ENCODE measurements around the gene PARP8.
"Not testable (repeated sequence)": the region's sequence is repeated elsewhere in the genome, so short reads cannot be mapped to it uniquely, and the experiment has no call there.

PARP8 gene, protein sequence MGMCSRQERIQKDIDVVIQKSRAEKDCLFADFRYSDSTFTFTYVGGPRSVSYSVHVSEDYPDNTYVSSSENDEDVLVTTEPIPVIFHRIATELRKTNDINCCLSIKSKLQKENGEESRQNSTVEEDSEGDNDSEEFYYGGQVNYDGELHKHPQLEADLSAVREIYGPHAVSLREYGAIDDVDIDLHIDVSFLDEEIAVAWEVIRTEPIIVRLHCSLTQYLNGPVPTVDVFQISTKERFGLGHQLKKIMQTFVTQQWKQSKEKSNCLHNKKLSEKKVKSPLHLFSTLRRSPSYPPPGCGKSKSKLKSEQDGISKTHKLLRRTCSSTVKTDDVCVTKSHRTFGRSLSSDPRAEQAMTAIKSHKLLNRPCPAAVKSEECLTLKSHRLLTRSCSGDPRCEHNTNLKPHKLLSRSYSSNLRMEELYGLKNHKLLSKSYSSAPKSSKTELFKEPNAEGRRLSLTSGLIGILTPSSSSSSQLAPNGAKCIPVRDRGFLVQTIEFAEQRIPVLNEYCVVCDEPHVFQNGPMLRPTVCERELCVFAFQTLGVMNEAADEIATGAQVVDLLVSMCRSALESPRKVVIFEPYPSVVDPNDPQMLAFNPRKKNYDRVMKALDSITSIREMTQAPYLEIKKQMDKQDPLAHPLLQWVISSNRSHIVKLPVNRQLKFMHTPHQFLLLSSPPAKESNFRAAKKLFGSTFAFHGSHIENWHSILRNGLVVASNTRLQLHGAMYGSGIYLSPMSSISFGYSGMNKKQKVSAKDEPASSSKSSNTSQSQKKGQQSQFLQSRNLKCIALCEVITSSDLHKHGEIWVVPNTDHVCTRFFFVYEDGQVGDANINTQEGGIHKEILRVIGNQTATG

DNA sequence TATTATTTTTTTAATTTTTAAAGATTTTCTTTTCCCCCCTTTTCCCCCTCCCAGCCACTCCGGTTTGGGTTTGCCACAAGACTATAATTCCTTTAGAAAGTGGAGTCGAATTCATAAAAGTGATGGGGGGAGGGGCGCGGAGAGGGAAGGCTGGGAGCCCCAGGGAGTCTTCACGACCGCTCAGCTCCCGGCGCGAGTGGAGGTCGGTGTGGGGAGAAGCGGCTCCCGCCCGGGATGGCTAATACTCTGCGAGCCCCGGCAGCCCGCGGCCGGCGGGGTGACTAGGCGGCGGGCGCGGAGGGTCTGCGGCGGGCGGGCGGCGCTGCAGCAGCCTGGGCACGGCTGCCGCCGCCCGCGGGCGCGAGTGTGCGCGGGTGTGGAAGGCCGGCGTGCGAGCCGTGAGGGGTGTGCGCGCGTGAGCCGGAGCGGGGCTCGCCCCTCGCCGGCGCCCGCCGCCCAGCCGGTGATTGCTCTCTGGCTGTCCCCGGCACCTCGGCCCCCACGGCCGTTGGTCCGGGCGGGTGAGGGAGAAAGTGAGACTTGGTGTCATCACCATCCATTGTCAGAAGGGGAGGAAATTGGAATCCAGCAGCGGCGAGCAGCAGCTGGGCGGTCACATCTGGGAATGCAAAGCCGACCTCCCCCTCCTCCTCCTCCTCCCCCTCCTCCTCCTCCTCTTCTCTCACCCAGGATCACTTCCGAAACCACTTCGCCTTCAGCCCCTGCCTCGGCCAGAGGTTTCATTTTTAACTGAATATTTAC lies at the start of gene PARP8:
Gene PARP8 (plus strand): TSS at position 377 of the 762 bp plus-strand sequence. CDS start 459 bp downstream, outside the sequence.
- peak; percentile 62 to 68 for DNase-seq

DNA sequence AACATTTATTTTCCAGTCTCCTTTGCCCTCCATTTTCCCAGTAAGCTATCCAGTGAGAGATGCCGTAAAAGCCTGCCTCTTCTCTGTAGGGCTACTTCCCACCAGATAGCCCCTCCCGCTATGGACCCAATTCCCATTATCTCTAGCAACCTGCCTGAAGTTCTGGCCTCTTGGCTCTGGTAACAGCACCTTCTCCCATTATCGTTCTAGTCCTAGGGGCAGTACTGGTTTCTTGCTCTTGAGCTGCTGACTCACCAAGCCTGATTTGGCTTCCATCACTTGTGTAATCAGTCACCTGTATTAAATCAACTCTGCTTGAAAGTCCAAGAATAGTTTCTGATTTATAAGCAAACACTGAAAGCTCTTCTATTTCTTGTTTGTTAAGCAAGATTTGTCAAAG lies 42.8 kb upstream of the PARP8 start:
- DNase-seq: no peak

DNA sequence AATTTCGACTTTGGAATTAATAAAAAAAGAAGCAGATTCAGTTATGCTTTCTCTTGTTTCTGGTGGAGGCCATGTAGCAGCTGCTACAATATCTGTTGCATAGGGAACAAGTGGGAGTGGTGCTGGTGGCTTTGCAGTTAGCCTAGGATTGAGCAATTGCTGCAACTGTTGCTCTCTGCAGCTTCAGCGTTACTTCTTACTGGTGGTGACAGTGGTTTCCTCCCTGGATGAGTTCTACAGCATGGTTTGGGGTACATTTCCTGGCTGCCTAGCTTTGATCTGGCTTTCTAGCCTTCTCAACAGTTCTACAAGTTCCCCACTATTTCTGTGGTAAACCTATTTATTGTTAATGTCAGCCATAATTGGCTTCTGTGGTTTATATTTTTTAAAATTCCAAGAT lies 31.6 kb upstream of the PARP8 start:
- peak; percentile 30 to 33 for DNase-seq

DNA sequence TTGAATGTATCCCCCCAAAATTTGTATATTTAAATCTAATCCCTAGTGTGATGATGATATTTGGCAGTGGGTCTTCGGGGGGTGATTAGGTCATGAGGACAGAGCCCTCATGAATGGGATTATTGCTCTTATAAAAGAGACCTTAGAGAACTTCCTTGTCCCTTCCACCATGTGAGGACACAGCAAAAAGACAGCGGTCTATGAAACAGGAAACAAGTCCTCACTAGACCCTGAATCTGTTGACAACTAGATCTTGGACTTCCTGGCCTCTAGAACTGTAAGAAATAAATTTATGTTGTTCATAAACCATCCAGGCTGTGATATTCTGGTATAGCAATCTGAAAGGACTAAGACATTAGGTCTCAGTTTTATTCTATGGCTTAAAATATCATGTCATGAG lies 28.9 kb upstream of the PARP8 start:
- DNase-seq: not testable (repeated sequence)

DNA sequence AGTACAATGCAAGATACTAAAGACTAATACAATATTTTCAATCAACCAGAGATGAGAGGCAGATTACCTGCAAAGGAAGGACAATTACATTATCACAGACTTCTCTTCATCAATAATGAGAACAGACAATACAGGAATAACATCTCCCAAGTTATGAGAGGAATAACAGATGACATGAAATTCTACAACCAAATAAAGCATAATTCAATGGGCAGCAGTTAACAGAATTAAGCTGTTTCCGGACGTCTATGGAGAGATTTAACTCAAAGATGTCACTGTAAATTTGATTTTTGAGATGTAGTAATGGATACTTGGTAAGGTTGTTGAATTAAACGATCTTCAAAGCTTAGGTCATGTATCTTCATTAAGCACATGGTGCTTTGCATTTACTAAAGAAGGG lies 19.8 kb upstream of the PARP8 start:
- no peak for DNase-seq

DNA sequence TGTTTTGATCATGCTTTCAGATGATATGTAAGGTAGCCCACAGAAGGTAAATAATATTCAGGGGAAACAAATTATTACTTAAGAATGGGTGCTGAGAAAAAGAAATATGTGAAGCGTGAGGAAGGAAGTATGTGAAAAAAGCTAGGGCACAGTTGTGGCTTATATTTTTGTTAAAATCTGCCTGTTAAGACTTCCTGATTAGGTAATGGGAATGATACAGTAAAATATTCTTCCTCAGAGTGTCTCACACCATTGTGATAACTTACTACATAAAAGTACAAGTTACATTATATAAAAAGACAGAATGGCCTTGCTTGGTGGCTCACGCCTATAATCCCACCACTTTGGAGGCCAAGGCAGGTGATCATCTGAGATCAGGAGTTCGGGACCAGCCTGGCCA lies 18.7 kb upstream of the PARP8 start:
- no peak for DNase-seq

DNA sequence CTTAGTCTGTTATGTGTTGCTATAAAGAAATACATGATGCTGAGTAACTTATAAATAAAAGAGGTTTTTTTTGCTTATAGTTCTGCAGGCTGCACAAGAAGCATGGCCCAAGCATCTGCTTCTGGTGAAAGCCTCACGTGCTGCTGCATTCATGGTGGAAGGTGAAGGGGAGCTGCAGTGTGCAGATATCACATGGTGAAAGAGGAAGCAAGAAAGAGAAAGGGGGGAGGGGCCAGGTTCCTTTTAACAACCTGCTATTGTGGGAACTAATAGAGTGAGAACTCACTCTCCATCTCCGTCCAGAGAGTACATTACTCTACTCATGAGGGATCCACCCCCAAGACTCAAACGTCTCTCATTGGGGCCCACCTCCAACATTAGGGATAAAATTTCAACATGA lies 12.5 kb upstream of the PARP8 start:
- no peak for DNase-seq

DNA sequence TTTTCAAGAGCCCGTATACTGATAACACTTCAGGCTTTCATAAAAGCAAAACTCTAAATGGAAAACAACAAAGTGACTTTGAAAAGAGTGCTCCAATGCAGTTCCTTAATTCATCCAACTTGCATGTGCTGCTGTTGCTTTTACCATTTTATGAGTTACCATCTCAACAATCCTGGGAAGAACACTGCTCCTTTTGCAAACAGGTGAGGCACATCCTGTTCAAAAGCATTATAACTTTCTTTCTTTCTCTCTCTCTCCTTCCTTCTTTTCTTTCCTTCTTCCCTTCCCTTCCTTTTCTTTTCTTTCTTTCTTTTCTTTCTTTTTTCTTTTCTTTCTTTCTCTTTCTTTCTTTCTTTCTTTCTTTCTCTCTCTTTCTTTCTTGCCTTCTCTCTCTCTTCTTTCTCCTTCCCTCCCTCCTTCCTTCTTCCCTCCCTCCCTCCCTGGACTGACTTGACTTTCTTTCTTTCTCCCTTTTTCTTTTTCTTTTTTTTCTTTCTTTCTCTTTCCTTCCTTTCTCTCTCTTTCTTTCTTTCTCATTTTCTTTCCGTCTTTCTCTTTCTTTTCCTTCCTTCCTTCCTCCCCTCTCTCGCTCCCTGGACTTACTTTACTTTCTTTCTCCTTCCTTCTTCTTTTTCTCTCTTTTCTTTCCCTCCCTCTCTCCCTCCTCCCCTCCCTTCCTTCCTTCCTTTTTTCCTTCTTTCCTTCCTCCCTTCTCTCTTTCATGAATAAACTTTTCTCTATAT lies 11.2 kb upstream of the PARP8 start:
- no peak for DNase-seq

DNA sequence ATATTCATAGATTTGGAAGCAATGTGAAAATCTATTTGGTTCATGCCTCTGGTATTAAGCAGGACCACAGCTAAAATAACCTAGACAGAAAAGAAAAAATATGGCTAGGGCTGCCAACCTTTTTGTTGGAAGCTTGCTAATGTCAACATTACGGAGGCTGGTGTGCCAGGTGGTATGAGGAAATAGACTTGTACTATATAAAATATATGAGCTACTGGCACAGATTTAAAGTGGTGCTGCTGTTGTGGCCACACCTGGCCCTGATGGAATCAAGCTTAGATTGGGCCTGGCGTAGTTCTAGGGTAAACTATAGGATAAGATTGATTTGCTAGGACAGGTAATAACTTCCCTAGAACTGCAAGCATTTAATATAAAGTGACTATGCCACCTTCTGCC lies 10.6 kb upstream of the PARP8 start:
- DNase-seq: no peak

DNA sequence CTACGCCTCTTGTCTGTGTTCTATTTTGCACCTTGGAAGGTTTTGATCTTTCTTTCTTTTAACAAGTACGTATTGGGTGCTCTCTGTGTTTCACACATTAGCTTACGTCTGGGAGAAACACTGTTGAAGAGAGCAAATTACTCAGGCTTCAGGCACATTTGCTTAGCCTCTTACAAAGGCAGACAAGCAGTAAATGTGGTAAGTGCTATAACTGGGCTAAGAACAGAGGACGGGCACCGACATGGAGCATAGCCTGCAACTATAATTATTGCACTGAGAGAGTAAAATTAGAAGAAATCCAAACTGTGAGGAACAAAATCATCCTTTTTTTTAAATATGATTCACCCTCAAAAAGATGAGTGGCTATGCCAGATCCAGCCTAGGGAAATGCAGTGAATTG lies 9.4 kb upstream of the PARP8 start:
- no peak for DNase-seq

DNA sequence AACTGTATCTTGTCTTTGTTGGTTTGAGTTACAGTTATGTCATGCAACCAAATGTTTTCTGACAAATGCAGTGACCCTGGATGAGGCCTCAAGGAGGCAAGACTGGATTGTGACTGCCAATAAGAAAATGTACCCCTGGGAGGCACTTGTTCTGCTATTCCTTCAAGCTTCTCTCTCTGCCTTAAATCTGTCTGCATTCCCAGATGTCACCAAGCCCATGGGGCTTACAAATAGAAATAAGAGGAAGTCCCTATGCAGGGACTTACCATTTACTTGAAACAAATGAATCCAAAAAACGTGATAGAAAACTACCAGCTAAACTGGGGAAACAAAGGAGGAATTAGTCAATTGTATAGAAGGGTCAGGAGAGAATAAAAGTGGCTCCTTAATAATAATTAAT lies 8.2 kb upstream of the PARP8 start:
- no peak for DNase-seq

DNA sequence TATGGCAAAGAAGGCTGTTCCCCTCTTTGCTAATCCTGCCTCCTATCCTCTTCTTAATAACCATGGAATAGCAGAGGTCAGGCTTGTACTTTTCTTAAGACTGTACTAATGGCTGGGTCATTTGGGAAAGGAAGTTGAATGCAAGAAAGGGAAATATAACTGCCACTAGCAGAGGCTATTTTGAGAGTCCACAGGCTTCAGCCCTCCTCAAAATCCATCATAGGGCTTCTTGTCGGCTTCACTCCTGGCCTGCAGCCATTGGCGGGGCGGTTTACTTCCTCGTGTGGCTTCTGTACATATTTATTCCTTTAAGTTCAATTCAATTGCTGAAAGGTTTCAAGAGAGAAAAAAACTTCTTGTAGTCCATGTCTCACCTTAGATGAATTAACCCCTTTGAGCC lies 2.8 kb upstream of the PARP8 start:
- no peak for DNase-seq

DNA sequence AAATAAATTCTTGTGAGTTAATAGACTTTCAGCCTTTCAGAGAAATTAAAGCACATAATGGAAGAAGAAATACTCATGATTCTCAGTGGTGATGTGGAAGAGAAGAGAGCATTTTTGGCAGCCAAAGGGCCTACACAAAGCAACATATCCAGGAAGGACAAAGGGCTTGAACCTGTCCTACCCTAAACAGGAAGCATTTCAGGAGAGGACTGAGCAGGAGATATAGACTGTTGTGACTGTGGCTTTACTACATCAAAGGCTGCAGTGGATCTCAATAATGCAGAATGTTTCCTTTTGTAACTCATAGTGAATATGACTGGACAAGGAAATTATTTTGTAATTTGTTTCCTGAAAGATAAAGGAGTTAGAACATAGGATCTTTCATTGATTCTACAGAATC lies 1.3 kb upstream of the PARP8 start:
- no peak for DNase-seq

DNA sequence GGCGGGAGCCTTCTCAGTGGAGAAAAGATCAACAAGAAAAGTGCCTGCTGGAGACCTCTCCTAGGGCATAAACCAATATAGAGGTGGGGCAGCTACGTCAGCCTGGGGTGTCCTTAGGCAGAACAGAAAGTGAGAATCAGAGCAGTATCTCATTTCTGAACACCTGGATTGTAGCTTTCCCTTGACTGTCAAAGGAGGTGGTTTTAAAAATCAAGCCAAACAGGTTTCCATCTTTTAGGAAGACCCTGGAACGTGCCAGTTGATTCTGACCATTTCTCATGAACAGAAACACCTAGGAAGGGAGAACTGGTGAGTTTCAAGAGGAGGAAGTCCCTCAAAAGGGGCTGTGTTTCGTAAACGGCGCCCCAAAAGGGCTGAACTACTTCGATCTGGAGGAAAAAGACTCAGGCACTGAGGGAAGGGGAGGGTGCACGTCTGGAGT lies 655 bp upstream of the PARP8 start:
- DNase-seq: peak; percentile 44 to 47

DNA sequence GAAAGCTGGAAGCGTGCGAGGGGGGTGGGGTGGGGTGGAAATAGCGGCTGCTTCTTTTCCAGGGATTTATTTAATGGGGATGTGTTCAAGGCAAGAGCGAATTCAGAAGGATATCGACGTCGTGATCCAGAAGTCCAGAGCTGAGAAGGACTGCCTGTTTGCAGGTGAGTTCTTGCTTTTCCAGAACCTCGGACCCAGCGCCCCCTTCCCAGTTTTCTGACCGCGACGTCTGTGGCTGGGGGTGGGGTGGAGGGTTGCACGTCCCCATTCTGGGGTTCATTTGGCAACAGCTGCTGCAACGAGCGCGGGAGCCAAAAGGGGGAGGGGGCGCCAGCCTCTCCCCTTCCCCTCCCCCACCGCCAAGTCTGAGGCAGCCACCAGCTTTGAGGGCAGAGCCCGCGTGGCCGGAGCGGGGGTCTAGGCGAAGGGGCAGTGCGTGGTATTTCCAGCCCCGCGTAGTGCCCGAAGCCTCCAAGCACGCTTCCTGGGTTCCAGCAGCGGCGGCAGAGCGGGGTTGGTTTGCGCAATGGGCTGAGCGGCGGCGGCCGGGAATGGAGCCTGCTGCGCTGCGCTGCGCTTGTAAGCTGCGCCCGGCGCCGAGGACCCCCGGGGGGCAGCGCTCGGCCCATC lies 701 bp downstream of the PARP8 start:
- no peak for DNase-seq

DNA sequence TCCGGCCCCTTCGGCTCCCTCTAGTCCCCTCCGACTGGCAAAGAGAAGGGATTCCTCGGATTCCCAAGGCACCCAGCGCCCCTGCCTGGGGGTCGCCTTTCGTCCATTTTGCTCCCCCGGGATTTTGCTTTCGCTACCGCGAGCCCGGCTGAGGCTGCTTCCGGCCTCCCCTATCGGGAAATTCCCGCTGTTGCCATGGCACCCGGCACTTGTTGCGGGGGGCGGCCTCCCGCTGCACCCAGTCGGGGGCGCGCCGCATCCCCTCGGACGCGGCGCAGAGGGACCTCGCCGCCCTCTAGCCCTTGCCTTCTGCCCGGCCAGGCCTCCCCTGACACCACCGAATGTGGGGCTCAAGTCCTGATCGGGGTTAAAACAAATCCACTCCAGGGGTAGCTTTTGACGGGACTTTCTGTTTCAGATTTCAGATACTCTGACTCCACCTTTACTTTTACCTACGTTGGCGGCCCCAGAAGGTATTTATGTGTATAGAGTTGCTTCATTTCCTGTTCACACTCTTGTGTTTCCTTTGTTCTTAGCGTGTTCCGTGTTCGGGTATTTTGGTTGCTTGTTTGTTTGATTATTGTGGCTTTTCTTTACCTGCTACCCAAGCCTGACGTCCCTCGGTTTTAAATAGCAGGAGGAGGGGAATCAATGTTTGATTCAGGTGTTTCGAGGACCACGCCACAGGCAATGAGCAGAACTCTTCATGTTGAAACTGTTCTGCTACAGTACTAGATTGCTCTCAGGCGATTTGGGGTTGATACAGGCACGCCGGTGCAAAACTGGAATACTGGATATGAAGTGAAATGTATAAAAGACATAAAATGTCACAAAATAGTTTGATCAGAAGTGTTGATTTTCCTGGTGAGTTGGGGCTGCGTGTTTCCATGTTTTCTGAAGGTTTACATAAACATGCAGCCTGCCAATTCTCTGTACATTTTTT lies 1.5 kb downstream of the PARP8 start:
- DNase-seq: peak; percentile 89 to 92

DNA sequence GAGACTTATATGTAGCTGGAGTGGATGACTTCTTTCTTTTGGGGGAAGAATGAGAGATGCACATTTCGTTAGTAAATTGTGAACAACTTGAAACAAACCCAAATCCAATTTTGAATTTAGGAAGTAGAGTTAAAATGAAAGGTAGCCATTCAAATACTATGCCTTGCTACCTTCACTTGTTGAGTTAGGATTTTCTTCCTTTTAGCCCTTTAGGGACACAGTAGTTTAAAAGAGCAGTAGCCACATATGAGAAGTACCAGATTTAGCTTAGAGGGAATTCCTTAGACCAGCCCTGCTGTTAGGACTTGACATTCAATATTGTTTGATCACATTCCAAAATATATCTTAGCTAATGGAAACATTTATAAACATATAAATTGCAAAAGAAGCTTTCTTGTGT lies 2.2 kb downstream of the PARP8 start:
- DNase-seq: not testable (repeated sequence)

DNA sequence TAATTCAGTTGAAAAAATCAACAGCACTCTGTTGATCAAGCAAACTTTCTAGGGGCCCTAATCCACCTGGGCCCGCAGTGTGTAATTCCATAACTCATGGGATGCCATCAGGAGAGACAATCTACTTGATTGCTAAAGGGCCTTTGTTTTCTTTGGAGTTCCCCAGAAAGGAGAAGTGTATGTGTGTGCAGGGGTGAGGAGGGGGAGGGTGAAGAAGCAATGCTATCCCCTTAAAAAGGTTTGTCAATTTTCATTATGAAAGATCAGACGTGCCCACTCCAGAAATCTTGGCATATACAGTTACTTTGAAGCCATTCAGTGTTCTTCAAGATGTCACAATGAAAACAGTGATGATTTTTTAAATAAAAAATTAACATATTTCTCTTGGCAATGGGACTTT lies 6.2 kb downstream of the PARP8 start:
- no peak for DNase-seq

DNA sequence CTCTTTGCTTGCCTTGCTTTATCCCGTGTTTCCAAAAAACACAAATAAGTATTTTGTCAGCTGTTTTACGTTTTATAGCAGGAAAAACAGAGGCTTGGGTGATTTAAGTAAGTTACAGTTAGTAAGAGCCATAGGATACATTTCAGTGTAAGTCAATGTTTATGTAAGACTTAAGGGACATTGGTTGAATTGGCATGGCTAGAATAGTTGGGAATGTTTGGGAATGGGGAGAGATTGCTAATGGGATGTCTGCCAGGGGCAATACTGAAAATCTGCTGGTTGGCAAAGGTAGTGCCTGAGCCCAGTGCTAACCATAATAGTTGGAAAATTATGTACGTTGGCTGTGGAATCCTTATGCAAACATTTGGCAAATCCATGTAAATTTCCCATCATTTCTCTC lies 7.0 kb downstream of the PARP8 start:
- DNase-seq: not testable (repeated sequence)

DNA sequence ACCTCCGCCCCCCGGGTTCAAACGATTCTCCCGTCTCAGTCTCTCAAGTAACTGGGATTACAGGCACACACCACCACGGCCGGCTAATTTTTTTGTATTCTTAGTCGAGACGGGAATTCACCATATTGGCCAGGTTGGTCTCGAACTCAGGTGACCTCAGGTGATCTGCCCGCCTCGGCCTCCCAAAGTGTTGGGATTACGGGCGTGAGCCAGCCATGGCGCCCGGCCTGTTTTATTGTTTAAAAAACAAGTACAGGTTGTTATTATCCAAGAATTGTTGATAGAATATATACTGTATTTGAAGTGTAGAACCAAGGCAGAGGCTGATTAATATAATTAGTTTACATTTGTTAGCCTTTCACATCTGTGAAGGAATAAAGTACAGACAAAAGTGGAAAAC lies 8.9 kb downstream of the PARP8 start:
- no peak for DNase-seq

DNA sequence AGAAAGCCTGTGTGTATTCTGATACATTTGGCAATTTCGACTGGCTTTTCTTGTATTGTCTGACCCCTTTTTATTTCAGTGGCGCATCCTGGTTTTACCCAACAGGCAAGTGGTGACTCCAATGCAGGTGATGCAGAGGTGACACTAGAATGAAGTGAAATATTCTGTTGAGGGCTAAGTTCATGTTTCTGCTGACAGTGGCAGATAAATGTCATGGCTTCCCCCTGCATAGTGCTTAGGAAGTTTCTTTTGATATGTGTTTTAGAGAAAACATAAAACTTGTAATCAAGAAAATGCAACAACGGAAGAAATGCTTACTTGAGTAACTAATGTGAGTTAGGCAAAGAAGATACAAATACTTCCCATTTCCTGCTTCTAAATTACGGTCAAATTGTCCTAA lies 13.1 kb downstream of the PARP8 start:
- not testable (repeated sequence) for DNase-seq

Measured in activated T-cell treated with anti-CD3 and anti-CD28 coated beads, Interleukin-2, amount 50 U/mL, for 48 hours (primary cell).